GM12878 (cell line): ENCODE results near the gene VAC14. TPM values are rescaled to one million over a fixed set of nuclear protein-coding genes. Genes with fewer than 3 reads are reported as not detected.

Experiments used
- ATAC-seq: fragments of 200-7000 bp; cut with Tn5 transposase; 3 replicates; pipeline ENCODE4 v1.9.1; 2020; ENCODE audit warnings: mild to moderate bottlenecking, moderate library complexity
- BruUV-seq: library from RNA; stranded (reverse); fragments of 400-500 nt; replicated peaks from 2 replicates; lab custom pipeline; 2021; lab: Mats Ljungman, UMichigan
- CTCF ChIA-PET: fragments of 300-600 bp; sonication (Branson Sonifier 250); formaldehyde crosslinking; extraction: SDS; loops from one replicate; lab custom pipeline; 2021; ENCODE audit warnings: inconsistent platforms; lab: Yijun Ruan, JAX
- POLR2A ChIA-PET: fragments of 350-600 bp; formaldehyde crosslinking; extraction: SDS; loops from one replicate; lab custom pipeline; 2021; ENCODE audit warnings: inconsistent platforms; lab: Charles Lee
- RAD21 ChIA-PET: fragments of 300-600 bp; sonication (Branson Sonifier 250); formaldehyde crosslinking; loops from one replicate; lab custom pipeline; 2023; ENCODE audit warnings: antibody characterized with exemption; ENCODE audit not compliant: unreplicated experiment; lab: Charles Lee
- SMC1A ChIA-PET: fragments of 300-600 bp; sonication (Branson Sonifier 250); formaldehyde crosslinking; loops from one replicate; lab custom pipeline; 2023; ENCODE audit not compliant: unreplicated experiment, uncharacterized antibody; lab: Charles Lee
- DNase-seq: peaks from one replicate; pipeline ENCODE4 v3.0.0-alpha.2; 2011; ENCODE audit warnings: low read depth, low spot score
- FAIRE-seq: peaks from 3 replicates; lab custom pipeline; 2011; peaks lifted over from hg19 to GRCh38; lab: Jason Lieb, UNC
- H2AFZ ChIP-seq: 2 replicates; pipeline ENCODE4 v1.6.0; 2011; ENCODE audit warnings: low read depth, low read length, control low read depth; ENCODE audit not compliant: control insufficient read depth
- H3K27ac ChIP-seq: 2 replicates; pipeline ENCODE4 v1.5.1; 2011; ENCODE audit warnings: control low read depth; ENCODE audit not compliant: control insufficient read depth, insufficient read depth
- H3K27me3 ChIP-seq, 2 experiments: replicated peaks in 1 of 2; 2 replicates each; pipeline versions ENCODE4 v1.6.0 to v1.6.1; 2011; ENCODE audit warnings: low read length in 1 of 2; ENCODE audit not compliant: control insufficient read depth in 2 of 2, insufficient read depth in 2 of 2
- H3K36me3 ChIP-seq, 2 experiments: 2 replicates each; pipeline ENCODE4 v1.5.1; 2011; ENCODE audit warnings: low read length in 1 of 2; ENCODE audit not compliant: control insufficient read depth in 2 of 2, insufficient read depth in 2 of 2
- H3K4me1 ChIP-seq: 2 replicates; pipeline ENCODE4 v1.6.1; 2011; ENCODE audit warnings: mild to moderate bottlenecking, low read length, moderate library complexity, mixed read lengths; ENCODE audit not compliant: control insufficient read depth, insufficient read depth
- H3K4me2 ChIP-seq: 2 replicates; pipeline ENCODE4 v1.6.0; 2011; ENCODE audit warnings: control low read depth; ENCODE audit not compliant: control insufficient read depth, insufficient read depth
- H3K4me3 ChIP-seq: fragments of 200-600 bp; sonication (generic); 2 replicates; pipeline ENCODE4 v1.5.1; 2016
- H3K79me2 ChIP-seq: 2 replicates; pipeline ENCODE4 v1.6.0; 2011; ENCODE audit warnings: low read length; ENCODE audit not compliant: control insufficient read depth, insufficient read depth
- H3K9ac ChIP-seq: 2 replicates; pipeline ENCODE4 v1.8.0; 2011; ENCODE audit warnings: low read length, control low read depth, mixed read lengths; ENCODE audit not compliant: control insufficient read depth, insufficient read depth
- H3K9me3 ChIP-seq: replicated peaks from 3 replicates; pipeline ENCODE4 v1.5.1; 2011; ENCODE audit warnings: mild to moderate bottlenecking, low read length; ENCODE audit not compliant: control insufficient read depth, insufficient read depth
- H4K20me1 ChIP-seq: 2 replicates; pipeline ENCODE4 v1.6.0; 2011; ENCODE audit not compliant: control insufficient read depth, insufficient read depth
- GABPA ChIP-seq: IDR thresholded peaks from 2 replicates; pipeline ENCODE4 v1.6.1; 2014; ENCODE audit warnings: antibody characterized with exemption, low read depth, mild to moderate bottlenecking, inconsistent platforms
- HDAC2 ChIP-seq: fragments of 200-600 bp; sonication (generic); IDR thresholded peaks from 2 replicates; pipeline ENCODE4 v1.6.1; 2017
- HSF1 ChIP-seq: fragments of 150-350 bp; IDR thresholded peaks from 2 replicates; pipeline ENCODE4 v1.6.1; 2014; ENCODE audit warnings: mild to moderate bottlenecking, low read depth, low read length
- LARP7 ChIP-seq: fragments of 450-650 bp; IDR thresholded peaks from 2 replicates; pipeline ENCODE4 v1.6.1; 2017; ENCODE audit warnings: mild to moderate bottlenecking
- POLR2A ChIP-seq: IDR thresholded peaks from 2 replicates; pipeline ENCODE4 v1.6.1; 2011; ENCODE audit warnings: low read depth, mild to moderate bottlenecking, low read length
- REST ChIP-seq: IDR thresholded peaks from 2 replicates; pipeline ENCODE4 v1.6.1; 2012; ENCODE audit warnings: mild to moderate bottlenecking, low read depth, low read length
- SMAD5 ChIP-seq: IDR thresholded peaks from 2 replicates; pipeline ENCODE4 v1.6.1; 2016; ENCODE audit warnings: antibody characterized with exemption, low read depth
- WGBS: methylation state at CpG from one replicate; pipeline ENCODE4 v1.1.6; 2016; ENCODE audit warnings: low lambda C conversion rate; ENCODE audit not compliant: insufficient replicate concordance, insufficient coverage; ENCODE audit errors: missing lambda C conversion rate; 5-methylcytosine and 5-hydroxymethylcytosine counted together
- in situ Hi-C: fragments of 300-500 bp; cut with MboI; formaldehyde crosslinking; loops from 9 replicates; pipeline ENCODE4 v1.14.3; 2018; ENCODE audit warnings: mixed read lengths
- intact Hi-C: fragments of 100-400 bp; cut with micrococcal nuclease; formaldehyde crosslinking; loops from one replicate; pipeline ENCODE4 v1.14.2; 2022; ENCODE audit not compliant: unreplicated experiment
- polyA plus RNA-seq, 11 experiments: library from polyadenylated mRNA; depleted of rRNA in 4 of 11; unstranded in 6 of 11; stranded (reverse) in 5 of 11; fragments of >200 nt; fragmentation: Nextera tagmentation in 4 of 11; fragmentation: Illumina TruSeq in 1 of 11; extraction: Ambion mirVana in 4 of 11; extraction: Trizol in 1 of 11; gene quantifications; 1 replicate in 1 of 11; 2 replicates in 10 of 11; pipeline versions ENCODE4 v1.2.1 to v1.2.3, GENCODE V29; 2011 to 2016; ENCODE audit warnings: inconsistent platforms in 2 of 11, missing spikeins in 2 of 11, low read depth in 1 of 11
- total RNA-seq, 4 experiments: library from RNA; depleted of rRNA in 3 of 4; stranded (reverse); fragments of >200 nt in 3 of 4; fragmentation: Illumina TruSeq in 1 of 4; extraction: Trizol in 1 of 4; gene quantifications; 2 replicates each; pipeline versions ENCODE4 v1.2.1 to v1.2.3, GENCODE V29; 2013 to 2021

The VAC14 gene
- total and polyA plus RNA-seq, 10 of the 15 experiments (the other 5 are each of a cell fraction or from before 2014, with no cell fraction given) = 1.3 to 45.5 (median 25.5) TPM

DNA sequence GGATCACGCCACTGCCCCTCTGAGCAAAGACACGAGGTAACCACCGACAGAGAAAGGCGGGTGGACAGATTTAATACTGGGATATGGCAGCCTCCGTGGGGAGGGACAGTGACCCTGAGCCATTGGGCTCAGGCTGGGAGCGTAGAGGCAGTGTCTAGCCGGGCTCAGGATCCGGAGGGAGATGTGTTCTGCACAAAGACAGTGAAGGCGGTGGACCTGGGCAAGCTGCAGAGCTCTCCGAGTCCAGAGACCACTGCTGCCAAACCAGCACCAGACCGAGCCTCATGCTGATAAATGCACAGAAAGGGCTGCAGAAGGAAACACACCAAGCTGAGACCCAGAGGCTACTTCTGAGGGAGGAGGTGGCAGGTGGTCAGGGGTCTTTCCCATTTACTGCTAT lies 88.6 kb downstream of the VAC14 start:
- no TSS peak for BruUV-seq
- WGBS = 98% methylated on average over 11 of the region's 11 CpGs
- H2AFZ ChIP-seq = no peak overlapping the region
- no peaks in the 10 kb centered on the region for H3K79me2 ChIP-seq
- FAIRE-seq (no peak), DNase-seq (no peak), ATAC-seq (no peak)
- ChIA-PET POLR2A (no interaction called here), CTCF (no interaction called here), SMC1A (no interaction called here), RAD21 (no interaction called here)
- no peaks in the 10 kb centered on the region for H3K4me1 ChIP-seq
- in situ Hi-C loops (no loop called here), intact Hi-C loops (no loop called here)
- H3K27ac ChIP-seq = no peak overlapping the region
- no peaks in the 10 kb centered on the region for H4K20me1 ChIP-seq
- TF ChIP-seq GABPA (no peak), HSF1 (no peak), HDAC2 (no peak), POLR2A (no peak), SMAD5 (no peak), LARP7 (no peak), REST (no peak)
- H3K27me3 ChIP-seq = no peaks in the 10 kb centered on the region
- peaks cover 2 to 5% of the 10 kb centered on the region in 2 experiments; a peak in 2 of 4 replicates for H3K36me3 ChIP-seq
- H3K9me3 ChIP-seq = no peaks in the 10 kb centered on the region
- H3K4me2 ChIP-seq = no peak overlapping the region
- H3K9ac ChIP-seq = no peak overlapping the region
- H3K4me3 ChIP-seq = no peak overlapping the region
